Measurements from ENCODE around the gene EFNA4.

Gene EFNA4, protein sequence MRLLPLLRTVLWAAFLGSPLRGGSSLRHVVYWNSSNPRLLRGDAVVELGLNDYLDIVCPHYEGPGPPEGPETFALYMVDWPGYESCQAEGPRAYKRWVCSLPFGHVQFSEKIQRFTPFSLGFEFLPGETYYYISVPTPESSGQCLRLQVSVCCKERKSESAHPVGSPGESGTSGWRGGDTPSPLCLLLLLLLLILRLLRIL

DNA sequence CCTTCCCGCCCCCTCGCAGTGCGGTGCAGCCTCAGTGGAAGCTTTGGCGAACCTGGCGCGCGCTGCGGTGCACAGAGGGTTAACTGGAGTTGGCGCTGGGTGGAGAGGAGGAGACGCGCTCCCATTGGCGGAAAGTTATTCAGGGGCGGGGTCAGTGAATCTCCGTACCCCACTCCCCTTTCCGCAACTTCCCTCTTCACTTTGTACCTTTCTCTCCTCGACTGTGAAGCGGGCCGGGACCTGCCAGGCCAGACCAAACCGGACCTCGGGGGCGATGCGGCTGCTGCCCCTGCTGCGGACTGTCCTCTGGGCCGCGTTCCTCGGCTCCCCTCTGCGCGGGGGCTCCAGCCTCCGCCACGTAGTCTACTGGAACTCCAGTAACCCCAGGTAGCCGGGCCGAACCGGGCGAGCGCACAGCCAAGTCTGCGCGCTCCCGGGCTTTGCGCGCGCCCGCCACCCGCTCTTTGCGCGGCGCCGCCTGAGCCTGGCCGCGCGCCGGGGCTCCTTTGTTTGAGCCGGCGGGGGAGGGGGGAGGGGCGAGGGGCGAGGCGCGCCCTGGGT is at the start of gene EFNA4:
Gene EFNA4, plus strand, starts transcription at position 191 of the 561 bp plus-strand sequence. Its CDS starts 84 bp downstream, at position 275.
- peak; percentile 88 for DNase-seq

DNA sequence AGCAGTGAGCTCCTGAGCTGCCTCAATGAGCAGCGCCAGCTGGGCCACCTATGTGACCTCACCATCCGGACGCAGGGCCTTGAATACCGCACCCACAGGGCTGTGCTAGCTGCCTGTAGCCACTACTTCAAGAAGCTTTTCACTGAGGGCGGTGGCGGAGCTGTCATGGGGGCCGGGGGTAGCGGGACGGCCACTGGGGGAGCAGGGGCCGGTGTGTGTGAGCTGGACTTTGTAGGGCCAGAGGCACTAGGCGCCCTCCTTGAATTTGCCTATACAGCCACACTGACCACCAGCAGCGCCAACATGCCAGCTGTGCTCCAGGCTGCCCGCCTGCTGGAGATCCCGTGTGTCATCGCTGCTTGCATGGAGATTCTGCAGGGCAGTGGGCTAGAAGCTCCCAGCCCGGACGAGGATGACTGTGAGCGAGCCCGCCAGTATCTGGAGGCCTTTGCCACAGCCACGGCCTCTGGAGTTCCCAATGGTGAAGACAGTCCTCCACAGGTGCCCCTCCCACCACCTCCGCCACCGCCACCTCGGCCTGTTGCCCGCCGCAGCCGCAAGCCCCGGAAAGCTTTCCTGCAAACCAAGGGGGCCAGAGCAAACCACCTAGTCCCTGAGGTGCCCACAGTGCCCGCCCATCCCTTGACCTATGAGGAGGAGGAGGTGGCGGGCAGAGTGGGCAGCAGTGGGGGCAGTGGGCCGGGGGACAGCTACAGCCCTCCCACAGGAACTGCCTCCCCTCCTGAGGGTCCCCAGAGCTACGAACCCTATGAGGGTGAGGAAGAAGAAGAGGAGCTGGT is 48.6 kb upstream of the EFNA4 start:
- DNase-seq = no peak

DNA sequence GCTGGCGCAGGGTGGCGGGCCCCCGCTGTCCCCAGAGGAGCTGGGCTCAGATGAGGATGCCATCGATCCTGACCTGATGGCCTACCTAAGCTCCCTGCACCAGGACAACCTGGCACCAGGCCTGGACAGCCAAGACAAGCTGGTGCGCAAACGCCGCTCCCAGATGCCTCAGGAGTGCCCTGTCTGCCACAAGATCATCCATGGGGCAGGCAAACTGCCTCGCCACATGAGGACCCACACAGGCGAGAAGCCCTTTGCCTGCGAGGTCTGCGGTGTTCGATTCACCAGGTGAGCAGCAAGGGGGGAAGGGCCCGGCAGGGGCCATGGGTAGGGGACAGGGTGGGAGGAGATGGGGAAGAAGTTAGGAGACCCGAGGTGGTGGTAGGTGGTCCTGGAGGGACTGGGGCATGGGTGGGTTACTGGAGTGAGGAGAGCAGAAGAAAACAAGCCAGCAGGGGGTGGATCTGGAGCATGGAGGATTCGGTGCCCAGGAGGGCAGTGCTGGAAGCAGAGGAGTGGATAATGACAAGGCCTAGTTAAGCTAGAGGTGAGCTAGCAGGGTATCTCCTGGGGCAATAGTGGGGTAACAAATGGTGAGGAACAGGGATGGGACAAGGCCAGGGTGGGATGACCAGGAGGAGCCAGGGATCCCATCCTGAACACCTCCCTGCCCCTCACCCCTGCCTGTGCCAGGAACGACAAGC is 47.9 kb upstream of the EFNA4 start:
- no peak for DNase-seq

DNA sequence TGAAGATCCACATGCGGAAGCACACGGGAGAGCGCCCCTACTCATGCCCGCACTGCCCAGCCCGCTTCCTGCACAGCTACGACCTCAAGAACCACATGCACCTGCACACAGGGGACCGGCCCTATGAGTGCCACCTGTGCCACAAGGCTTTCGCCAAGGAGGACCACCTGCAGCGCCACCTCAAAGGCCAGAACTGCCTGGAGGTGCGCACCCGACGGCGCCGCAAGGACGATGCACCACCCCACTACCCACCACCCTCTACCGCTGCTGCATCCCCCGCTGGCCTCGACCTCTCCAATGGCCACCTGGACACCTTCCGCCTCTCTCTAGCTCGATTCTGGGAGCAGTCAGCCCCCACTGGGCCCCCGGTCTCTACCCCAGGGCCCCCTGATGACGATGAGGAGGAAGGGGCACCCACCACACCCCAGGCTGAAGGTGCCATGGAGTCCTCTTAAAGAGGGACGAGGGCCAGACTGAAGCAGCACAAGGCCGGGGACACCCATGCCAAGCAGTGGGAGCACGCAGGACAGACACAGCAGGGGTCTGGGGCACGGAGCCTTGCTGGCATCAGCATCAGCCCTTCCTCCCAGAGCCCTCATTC is 47.2 kb upstream of the EFNA4 start:
- no peak for DNase-seq

DNA sequence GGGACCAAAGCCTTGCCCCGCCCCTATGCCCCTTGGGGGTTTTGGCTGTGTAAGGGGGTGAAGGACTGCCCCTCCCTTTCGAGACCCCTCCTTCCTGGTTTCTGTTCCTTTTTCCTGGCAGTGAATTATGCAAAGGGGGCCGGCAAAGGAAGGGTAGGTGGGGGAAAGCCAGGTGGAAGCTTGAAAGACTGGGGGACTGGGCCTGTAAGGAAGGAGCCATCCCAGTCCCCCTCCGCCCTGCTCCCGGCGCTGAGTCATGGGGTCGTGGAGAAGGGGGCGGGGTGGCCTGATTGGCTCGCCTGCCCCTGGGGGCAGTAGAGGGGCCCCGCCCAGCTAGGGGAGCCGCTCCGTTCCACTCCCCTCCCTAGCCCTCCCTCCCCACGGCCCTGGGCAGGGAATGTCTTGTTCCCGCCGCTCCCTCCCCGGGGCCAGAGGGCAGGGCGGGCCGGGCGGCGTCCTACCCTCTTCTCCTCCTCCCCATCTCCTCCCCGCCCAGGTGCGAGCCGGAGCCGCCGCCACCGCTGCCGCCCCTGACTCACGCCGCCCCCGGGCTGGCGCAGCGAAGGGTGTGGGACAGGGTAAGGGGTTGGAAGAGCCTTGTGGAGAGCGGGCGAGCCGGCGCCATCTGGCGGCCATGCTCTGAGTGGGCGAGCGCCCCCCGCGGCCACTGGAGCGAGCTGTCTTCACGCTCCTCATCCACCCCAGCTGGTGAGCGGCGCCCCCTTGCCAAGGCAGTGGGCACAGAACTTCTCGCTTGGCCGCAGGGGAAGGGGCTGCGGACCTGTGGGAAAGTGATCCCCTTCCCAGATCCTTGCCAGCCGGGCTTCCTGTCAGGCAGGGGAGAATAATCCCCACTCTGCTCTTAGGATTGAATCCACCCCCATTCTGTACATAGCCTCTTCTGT is 46.2 kb upstream of the EFNA4 start:
- DNase-seq = peak; percentile 90

DNA sequence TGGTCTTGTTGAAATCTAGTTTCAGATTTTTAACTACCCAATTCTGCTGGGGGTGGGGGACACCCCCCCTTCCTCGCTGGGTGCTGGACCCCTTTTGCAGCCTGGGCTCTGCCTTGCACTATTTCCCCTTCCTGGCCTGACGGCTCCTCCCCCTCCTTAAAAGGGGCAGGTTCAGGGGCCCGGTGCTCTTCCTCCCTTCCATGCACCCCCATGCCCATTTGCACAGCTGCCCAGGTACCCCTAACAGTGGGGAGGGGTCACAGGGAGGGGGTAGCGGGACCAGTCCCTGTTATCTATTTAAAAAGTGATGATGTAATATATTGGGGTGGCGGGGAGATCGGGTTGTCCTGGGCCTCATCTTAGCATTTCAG is 45.6 kb upstream of the EFNA4 start:
- DNase-seq = no peak

DNA sequence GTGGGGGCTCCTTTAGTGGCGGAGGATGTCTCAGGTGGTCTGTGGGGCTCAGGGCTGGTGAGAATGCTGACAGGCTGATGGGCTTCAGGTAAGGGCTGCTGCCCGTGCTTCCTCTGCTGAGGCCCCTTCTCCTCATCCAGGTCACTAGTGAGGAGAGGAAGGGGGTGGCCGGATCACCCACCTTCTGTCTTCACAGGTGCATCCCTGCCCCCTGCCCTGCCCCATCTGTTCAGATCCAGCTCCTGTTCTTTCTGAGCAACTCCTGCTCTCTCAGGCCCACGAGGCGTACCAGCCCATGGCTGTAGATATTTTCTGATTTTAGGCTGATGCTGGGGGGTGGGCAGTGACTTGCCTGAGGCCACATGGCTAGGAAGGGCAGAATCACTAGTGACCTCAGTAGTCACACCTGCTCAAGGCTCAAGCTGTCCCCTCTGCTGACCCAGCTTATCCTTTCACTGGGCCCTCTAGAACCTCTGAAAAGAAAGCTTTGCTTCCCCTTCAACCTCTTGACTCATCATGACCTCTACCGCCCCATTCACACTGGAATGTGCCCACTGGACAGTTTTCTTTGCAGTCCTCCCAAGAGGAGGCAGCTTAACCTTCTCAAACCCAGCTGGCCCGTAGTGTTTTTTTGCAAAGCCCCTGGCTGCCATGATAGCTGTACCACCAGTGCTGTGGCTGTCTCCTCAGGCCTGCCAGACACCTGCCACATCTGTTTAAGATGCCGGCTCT is 44.8 kb upstream of the EFNA4 start:
- no peak for DNase-seq

DNA sequence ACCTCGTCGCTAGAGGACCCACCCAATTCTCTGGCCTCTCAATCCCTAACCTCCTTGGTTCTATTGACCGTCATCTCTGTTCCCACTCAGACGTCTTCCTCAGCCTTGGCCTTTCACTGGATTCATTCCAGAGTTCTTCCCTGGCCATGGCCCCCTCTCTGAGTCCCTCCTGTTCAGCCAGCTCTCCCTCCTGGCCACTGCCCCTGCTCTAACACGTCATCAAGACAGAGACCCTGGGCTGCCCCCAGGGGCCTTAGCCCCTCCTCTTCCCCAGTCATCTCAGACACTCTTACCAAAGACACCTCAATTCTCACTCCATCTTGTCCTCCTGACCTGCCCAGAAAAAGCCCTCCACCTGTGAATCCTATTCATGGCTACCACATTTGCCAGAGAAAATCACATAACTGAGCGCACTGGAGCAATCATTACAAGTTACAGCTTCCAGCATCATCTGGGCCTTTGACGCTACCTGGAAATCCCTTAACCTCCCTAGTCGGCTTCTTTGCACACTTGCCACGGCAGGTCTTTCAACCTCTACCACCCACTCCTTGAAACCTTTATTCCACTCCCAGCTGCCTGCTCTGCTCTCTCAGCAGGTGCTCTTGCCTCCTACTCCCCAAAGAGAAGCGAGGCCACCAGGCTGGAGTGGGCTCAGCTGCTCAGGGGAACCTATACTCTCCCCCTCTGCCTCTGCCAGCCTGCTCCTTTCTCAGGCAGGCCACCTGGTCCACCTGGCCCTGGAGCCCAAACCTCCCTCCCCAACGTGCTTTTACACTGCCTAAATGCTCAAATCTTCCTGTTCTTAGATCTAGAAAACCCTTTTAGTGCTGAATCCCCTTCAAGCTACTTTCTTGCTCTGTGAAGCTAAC is 43.9 kb upstream of the EFNA4 start:
- no peak for DNase-seq

DNA sequence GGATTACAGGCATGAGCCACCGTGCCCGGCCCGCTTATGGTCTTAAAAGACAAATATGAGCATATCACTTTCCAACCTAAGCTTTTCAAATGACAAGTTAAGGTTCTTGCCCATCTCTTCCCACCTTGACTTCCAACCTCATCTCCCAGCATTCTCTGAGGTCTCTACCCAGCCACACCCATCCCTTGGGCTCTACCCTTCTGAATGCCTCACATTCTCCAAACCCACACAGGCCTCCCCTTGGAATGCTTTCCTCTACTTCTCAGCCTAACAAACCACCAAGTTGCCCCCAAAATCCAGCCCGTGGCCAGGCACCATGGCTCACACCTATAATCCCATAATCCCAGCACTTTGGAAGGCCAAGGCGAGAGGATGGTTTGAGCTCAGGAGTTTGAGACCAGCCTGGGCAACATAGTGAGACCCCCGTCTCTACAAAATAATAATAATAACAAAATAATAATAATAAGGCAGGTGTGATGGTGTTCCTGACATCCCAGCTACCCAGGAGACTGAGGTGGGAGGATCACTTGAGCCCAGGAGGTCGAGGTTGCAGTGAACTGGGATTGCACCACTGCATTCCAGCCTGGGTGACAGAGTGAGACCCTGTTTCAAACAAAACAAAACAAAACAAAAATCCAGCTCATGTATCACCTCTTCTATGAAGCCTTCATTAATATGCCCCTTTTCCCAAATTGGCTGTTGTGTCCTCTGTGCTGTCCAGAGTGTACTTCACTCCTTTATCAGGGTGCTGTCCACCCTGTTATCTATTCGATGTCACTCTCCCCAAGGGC is 41.2 kb upstream of the EFNA4 start:
- no peak for DNase-seq

DNA sequence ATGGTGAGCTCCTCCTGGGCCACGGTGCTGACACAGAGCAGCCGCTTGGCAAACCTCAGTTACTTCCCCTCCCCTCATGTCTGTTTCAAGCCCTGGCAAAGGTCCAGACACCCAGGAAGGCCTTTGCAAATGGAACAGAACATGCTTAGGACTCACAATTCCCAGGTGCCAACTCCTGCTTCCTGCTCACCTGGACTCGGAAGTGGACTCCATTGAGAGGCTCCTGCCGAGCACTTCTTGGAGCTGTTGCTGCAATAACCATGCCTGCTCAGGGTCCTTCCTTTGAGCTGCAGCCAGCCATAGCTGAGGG is 40.7 kb upstream of the EFNA4 start:
- DNase-seq = no peak

DNA sequence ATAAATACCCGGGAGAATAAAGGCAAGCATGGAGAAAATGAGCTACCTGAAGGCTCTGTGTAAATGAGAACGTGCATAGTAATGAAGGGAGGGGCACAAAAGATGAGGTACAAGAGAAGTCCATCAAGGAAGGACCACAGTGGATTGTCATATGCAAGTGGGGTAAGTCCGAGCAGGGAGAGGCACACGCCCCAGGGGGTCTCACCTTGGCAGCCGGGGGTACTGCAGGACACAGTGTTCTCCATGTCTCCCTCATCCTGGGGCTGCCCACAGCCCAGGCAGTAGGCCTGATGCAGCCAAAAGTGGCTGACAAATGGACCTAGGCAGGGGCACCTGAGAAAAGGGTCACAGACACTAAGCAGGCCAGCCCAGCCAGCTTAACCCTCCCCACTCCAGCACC is 39.9 kb upstream of the EFNA4 start:
- no peak for DNase-seq

DNA sequence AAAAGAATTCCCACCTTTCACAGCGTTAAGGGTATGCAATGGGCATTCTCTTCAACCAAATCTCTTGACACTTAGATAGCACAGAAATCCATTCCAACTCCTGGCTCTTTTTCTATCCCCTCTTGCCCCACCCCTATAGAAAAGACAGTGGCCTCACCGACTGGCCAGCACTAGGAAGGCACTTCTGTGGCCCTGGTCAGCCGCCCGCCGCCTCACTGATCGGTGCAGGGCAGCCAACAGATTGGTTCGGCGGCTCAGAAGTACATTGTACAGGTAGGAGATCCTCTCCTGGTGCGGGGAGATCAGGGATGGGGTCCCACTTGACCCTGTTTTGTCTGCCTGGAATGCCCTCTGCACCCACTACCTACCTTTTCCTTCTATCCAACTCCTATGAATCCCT is 39.2 kb upstream of the EFNA4 start:
- DNase-seq = no peak

DNA sequence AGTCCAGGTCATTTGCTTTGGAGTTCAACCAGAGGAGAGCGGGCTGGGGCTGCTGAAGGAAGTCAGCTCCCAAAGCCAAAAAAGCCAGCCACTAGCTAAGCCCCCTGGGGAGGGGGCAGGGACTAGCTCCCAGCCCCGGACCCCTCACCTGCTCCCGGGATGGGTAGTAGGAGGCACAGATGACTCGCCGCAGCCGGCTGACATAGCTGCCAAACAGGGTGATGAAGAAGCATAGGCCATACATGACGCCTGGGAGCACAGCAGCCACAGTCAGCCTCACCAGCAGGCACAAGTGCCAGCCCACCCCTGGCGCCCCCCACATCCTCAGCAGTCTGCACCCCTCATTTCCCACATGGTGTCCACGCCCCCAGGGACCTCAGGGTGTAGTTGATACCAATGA is 37.4 kb upstream of the EFNA4 start:
- DNase-seq = no peak

DNA sequence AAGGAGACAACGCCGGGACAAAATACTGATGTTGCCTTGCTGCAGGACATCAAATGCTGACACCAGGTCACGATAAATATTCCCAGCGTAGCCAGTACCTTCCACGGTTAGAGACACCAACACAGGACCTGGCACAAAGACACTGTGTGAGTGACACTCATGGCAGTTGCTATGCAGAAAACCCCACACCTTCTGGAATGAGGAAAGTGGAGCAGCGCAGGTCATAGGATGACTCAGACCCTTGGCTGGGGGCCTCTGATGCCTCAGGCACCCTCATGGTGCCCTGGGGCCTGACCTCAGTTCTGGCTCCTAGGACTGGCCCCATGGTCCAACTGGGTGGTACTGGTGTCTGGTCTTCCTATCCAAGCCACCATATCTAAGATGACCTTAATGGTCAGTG is 37.0 kb upstream of the EFNA4 start:
- no peak for DNase-seq

DNA sequence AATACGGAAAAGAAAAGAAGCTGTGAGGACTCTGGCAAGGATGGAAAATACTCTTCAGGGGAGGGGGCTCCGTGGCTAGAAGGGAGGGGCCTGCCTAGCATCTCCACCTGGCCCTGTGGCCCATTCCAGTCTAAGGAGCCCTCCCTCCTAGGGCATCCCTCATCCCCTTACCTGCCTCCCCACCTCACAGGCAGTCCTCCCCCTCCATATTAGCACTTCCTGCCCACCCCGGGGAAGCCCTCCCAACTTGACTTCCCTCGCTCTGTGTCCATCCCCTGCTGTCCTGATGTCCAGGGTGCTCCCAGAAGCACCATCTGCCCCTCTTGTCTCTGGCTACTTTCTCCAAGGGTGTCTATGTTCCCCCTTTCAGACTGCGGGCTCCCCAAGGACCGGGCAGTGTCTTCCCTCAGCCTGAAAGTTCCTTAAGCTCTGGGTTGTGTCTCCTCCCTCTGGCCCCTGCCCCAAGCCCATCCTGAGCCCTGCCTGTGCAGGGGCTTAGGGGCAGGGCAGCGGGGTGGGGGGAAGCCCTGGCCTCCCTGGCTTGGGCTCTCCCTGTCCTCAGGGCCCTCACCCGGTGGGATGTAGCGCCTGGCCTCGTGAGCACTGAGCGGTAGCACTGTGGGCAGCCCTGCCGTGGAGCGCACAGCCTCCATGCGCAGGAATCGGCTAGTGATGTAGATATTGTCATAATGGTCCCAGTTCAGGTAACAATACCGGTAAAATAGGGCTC is 33.9 kb upstream of the EFNA4 start:
- no peak for DNase-seq

DNA sequence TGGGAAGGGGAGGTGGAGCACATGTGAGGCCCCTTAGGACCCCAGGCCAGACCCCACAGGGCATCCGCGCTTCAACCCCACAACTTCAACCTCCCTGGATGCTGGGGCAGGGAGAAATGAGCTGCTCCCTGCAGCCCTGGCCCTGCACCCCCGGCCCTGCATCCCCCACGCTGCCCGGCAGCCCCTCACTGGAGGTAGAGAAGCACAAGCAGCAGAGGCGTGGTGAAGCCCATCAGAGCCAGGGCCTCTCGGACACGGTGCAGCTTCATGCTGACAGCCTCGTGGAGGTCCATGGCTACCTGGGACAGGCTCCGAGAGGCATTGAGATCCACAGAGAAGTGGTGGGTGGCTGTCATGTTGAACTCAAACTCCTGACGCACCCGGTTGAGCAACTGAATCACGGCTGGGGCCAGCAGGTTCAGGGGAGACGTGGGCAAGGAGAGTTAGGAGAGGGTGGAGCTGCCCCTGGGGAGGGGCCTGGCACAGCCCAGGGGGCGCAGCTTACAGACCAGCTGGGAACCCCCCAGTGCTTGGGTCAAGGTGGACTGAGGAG is 33.2 kb upstream of the EFNA4 start:
- no peak for DNase-seq

DNA sequence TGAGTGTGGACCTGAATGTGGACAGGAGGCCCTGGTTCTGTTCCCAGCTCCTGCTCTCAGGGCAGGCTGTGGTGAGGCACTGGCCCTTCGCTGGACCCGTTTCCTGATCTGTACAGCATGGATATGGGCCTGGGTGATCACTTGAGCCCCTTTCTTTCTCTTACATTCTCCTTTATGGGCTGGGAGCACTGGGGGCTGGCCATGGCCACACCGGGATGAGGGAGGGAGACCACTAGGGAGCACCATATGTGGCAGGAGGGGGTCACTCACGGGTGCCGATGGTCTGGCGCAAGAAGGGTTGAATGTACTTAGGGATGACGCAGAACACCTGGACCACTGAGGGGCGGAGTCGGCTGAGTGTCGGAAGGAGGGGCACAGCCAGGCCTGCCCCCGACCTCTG is 32.6 kb upstream of the EFNA4 start:
- no peak for DNase-seq

DNA sequence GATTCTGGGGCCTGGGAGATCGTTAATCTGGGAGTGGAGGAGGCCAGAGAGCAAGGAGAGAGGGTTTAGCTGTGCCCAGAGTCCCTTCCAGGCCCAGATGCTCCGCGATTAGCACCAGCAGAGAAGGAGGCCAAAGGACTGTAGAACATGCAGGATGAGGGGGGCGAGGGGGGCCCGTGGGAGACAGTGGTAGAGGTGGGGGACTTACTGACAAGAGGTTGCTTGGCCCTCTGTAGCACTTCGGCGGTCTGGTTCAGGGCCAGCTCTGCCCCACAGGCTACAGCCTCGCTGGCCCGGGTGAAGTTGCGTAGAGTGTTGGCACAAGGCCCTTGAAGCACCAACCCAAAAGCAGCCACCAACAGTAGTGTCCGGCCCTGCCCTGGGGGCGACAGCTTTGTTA is 30.7 kb upstream of the EFNA4 start:
- DNase-seq = no peak

DNA sequence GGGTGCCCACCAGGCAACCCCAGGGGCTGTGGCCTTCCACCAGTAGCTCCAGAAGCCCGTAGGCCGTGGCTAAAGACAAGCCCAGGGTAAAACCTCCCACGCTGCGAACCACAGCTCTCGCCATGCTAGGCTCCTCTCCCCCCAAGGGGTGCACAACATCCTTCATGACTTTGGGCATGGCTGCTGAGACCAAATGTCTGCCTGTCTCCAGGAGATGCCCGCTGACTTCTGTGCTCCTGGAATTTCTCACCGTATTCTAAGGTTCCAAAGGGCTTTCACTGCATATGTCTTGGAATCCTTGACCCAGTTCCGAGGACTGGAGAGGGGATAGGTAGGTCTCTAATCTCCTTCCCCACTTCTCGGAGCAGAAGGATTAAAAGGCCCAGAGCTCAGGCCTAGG is 30.0 kb upstream of the EFNA4 start, which contains the start of the genes DCST1 and DCST2:
Gene DCST1, plus strand, starts transcription at position 301 of the 400 bp plus-strand sequence. CDS start 213 bp downstream, outside the sequence.
Gene DCST2, minus strand, starts transcription at position 258 of the 400 bp plus-strand sequence. Its CDS starts 80 bp downstream, at position 178.
- no peak for DNase-seq
